SK-N-SH (cell line): ENCODE data around the gene KIAA0513. TPM values are rescaled to one million over a fixed set of nuclear protein-coding genes. Genes with fewer than 3 reads are reported as not detected.

Experiments
- CTCF ChIA-PET: fragments of 300-600, 350-600 bp; formaldehyde crosslinking; extraction: SDS; loops from one replicate; lab custom pipeline; 2021; lab: Yijun Ruan, JAX
- POLR2A ChIA-PET: fragments of 350-600 bp; sonication (Branson Sonifier 250); formaldehyde crosslinking; extraction: SDS; loops from one replicate; lab custom pipeline; 2020; ENCODE audit warnings: antibody characterized with exemption, inconsistent platforms; lab: Yijun Ruan, JAX
- DNase-seq: peaks from one replicate; pipeline ENCODE4 v3.0.0; 2012
- H2AFZ ChIP-seq: fragments of 200-600 bp; sonication (generic); 2 replicates; pipeline ENCODE4 v1.8.1; 2016; ENCODE audit warnings: antibody characterized with exemption, mild to moderate bottlenecking, low read depth
- H3F3A ChIP-seq: fragments of 200-600 bp; sonication (generic); replicated peaks from 2 replicates; pipeline ENCODE3; 2016; ENCODE audit warnings: antibody characterized with exemption, mild to moderate bottlenecking; ENCODE audit not compliant: insufficient read depth
- H3K27ac ChIP-seq, 2 experiments: fragments of 200-500 bp in 1 of 2; fragments of 200-600 bp in 1 of 2; sonication (Bioruptor generic) in 1 of 2; sonication (generic), shearing (Covaris generic) in 1 of 2; 2 replicates each; pipeline versions ENCODE4 v1.5.1 to v1.6.1; 2014 to 2016; ENCODE audit warnings: low read depth in 2 of 2, inconsistent platforms in 1 of 2, low read length in 1 of 2, mild to moderate bottlenecking in 1 of 2, mixed read lengths in 1 of 2
- H3K27me3 ChIP-seq: fragments of 200-600 bp; sonication (generic), shearing (Covaris generic); 2 replicates; pipeline ENCODE4 v1.6.1; 2016; ENCODE audit warnings: mixed run types; ENCODE audit not compliant: insufficient read depth
- H3K36me3 ChIP-seq, 2 experiments: fragments of 200-500 bp in 1 of 2; fragments of 200-600 bp in 1 of 2; sonication (Bioruptor generic) in 1 of 2; sonication (generic) in 1 of 2; replicated peaks in 1 of 2; 2 replicates each; pipeline versions ENCODE3 to v1.5.1; 2014 to 2016; ENCODE audit warnings: low read length in 1 of 2, mild to moderate bottlenecking in 1 of 2; ENCODE audit not compliant: insufficient read depth in 2 of 2, control insufficient read depth in 1 of 2
- H3K4me1 ChIP-seq, 2 experiments: fragments of 200-500 bp in 1 of 2; fragments of 200-600 bp in 1 of 2; sonication (Bioruptor generic) in 1 of 2; sonication (generic), shearing (Covaris generic) in 1 of 2; 2 replicates each; pipeline versions ENCODE4 v1.5.1 to v1.6.1; 2014 to 2016; ENCODE audit warnings: low read depth in 1 of 2, low read length in 1 of 2, mixed run types in 1 of 2; ENCODE audit not compliant: insufficient read depth in 2 of 2, control insufficient read depth in 1 of 2
- H3K4me2 ChIP-seq: fragments of 200-600 bp; sonication (generic), shearing (Covaris generic); 2 replicates; pipeline ENCODE4 v1.6.1; 2017; ENCODE audit warnings: mixed run types
- H3K4me3 ChIP-seq, 2 experiments: fragments of 200-500 bp in 1 of 2; fragments of 200-600 bp in 1 of 2; sonication (Bioruptor generic) in 1 of 2; sonication (generic), shearing (Covaris generic) in 1 of 2; 2 replicates each; pipeline versions ENCODE4 v1.5.1 to v1.8.1; 2014 to 2016; ENCODE audit warnings: low read depth in 2 of 2, inconsistent platforms in 1 of 2, low read length in 1 of 2, mild to moderate bottlenecking in 1 of 2, mixed read lengths in 1 of 2, moderate library complexity in 1 of 2
- H3K79me2 ChIP-seq: fragments of 200-600 bp; sonication (generic); 2 replicates; pipeline ENCODE4 v1.8.1; 2017; ENCODE audit warnings: mild to moderate bottlenecking; ENCODE audit not compliant: insufficient read depth
- H3K9ac ChIP-seq: fragments of 200-600 bp; sonication (generic); 2 replicates; pipeline ENCODE4 v1.6.1; 2017; ENCODE audit warnings: mixed run types
- H3K9me2 ChIP-seq: fragments of 200-600 bp; sonication (generic); 2 replicates; pipeline ENCODE4 v1.6.1; 2017; ENCODE audit warnings: mixed run types
- H3K9me3 ChIP-seq: fragments of 200-600 bp; sonication (generic); 2 replicates; pipeline ENCODE4 v1.6.1; 2017; ENCODE audit warnings: mixed run types, mild to moderate bottlenecking, moderate library complexity
- H4K20me1 ChIP-seq: fragments of 200-600 bp; sonication (generic); 2 replicates; pipeline ENCODE4 v1.6.1; 2017; ENCODE audit warnings: mild to moderate bottlenecking, mixed run types; ENCODE audit not compliant: insufficient read depth
- CHD2 ChIP-seq: fragments of 150-350 bp; IDR thresholded peaks from 2 replicates; pipeline ENCODE4 v1.6.1; 2018; ENCODE audit warnings: low read length; ENCODE audit not compliant: partially characterized antibody
- ELF1 ChIP-seq: IDR thresholded peaks from 2 replicates; pipeline ENCODE4 v1.4.0; 2012
- EP300 ChIP-seq, 2 experiments: IDR thresholded peaks; 2 replicates each; pipeline versions ENCODE4 v1.4.0 to v1.6.1; 2012; ENCODE audit warnings: borderline replicate concordance in 1 of 2, low read depth in 1 of 2, low read length in 1 of 2
- FOSL2 ChIP-seq: IDR thresholded peaks from 2 replicates; pipeline ENCODE4 v1.4.0; 2012; ENCODE audit warnings: low read depth, mild to moderate bottlenecking, moderate library complexity, borderline replicate concordance
- FOXJ3 ChIP-seq: sonication (generic); formaldehyde crosslinking; IDR thresholded peaks from 2 replicates; pipeline ENCODE4 v1.5.1; 2020; ENCODE audit warnings: mild to moderate bottlenecking, missing genetic modification reagents
- GABPA ChIP-seq: IDR thresholded peaks from 2 replicates; pipeline ENCODE4 v1.4.0; 2012; ENCODE audit warnings: low read depth, mild to moderate bottlenecking
- GATA2 ChIP-seq: sonication (generic); formaldehyde crosslinking; IDR thresholded peaks from 2 replicates; pipeline ENCODE4 v1.5.0; 2020; ENCODE audit warnings: mild to moderate bottlenecking, missing genetic modification reagents
- JUND ChIP-seq: IDR thresholded peaks from 2 replicates; pipeline ENCODE4 v1.4.0; 2012
- MEF2A ChIP-seq: IDR thresholded peaks from 2 replicates; pipeline ENCODE4 v1.4.0; 2012; ENCODE audit warnings: low read depth, borderline replicate concordance
- MXI1 ChIP-seq: IDR thresholded peaks from 2 replicates; pipeline ENCODE4 v1.6.1; 2012; ENCODE audit warnings: mild to moderate bottlenecking, low read depth, low read length, improper control_type of control experiment
- PBX3 ChIP-seq: IDR thresholded peaks from 2 replicates; pipeline ENCODE4; 2012
- POLR2AphosphoS5 ChIP-seq: IDR thresholded peaks from 2 replicates; pipeline ENCODE4 v1.6.1; 2012; ENCODE audit warnings: low read depth, low read length
- RFX5 ChIP-seq: IDR thresholded peaks from 2 replicates; pipeline ENCODE4 v1.6.1; 2012; ENCODE audit warnings: mild to moderate bottlenecking, improper control_type of control experiment, low read length
- SIN3A ChIP-seq: IDR thresholded peaks from 2 replicates; pipeline ENCODE4 v1.6.1; 2012; ENCODE audit warnings: low read depth, mild to moderate bottlenecking, low read length, moderate library complexity, borderline replicate concordance
- SMC3 ChIP-seq: IDR thresholded peaks from 2 replicates; pipeline ENCODE4 v1.6.1; 2012; ENCODE audit warnings: low read depth, low read length, improper control_type of control experiment
- TAF1 ChIP-seq: IDR thresholded peaks from 2 replicates; pipeline ENCODE4 v1.6.1; 2012; ENCODE audit warnings: low read depth, mild to moderate bottlenecking, low read length, moderate library complexity, borderline replicate concordance
- TEAD4 ChIP-seq: IDR thresholded peaks from 2 replicates; pipeline ENCODE4 v1.4.0; 2012; ENCODE audit warnings: mild to moderate bottlenecking, borderline replicate concordance; ENCODE audit not compliant: insufficient read depth
- USF1 ChIP-seq: IDR thresholded peaks from 2 replicates; pipeline ENCODE4 v1.4.0; 2012; ENCODE audit warnings: low read depth, borderline replicate concordance
- WGBS: methylation state at CpG from one replicate; pipeline ENCODE4 v1.1.6; 2017; ENCODE audit warnings: low lambda C conversion rate; 5-methylcytosine and 5-hydroxymethylcytosine counted together
- polyA plus RNA-seq, 3 experiments: library from polyadenylated mRNA; depleted of rRNA; stranded (reverse); fragments of >200 nt; gene quantifications; 2 replicates each; pipeline ENCODE4 v1.2.3, GENCODE V29; 2012
- TF ChIP-seq, protein P1 (sequence below): fragments of 200-600 bp; sonication (generic); IDR thresholded peaks from 2 replicates; pipeline ENCODE4 v1.6.1; 2017; ENCODE audit warnings: antibody characterized with exemption, mild to moderate bottlenecking, moderate library complexity

KIAA0513 gene
- polyA plus RNA-seq, 1 of the 3 experiments (the other 2 are of a cell fraction), result 6.5 TPM

DNA sequence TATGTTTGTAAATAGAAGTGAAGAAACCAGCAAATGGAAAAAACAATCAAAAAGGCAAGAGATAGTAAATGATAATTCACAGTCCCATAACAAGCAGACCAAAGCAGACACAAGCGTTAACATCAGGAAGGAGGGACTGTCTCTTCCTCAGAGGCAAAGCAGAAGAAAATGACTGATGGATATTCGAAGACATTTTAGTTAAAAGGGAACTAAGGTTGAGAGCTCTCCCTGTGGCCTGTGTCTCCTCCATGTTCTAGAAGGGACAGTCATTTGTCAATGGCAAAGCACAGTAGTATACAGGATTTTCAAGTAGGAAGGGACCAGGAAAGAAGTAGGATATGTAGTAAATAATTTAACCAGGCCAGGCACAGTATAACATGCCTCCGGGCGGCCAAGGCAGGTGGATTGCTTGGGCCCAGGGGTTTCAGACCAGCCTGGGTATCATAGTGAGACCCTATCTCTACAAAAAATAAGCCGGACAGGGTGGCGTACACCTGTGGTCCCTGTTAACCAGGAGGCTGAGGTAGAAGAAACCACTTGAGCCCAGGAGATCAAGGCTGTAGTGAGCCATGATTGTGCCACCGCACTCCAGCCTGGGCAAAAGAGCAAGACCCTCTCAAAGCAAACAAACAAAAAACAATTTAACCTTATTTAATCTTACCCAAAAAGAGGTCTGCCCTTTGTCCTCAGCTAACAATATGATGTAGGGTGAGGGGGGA, 19.9 kb upstream of the KIAA0513 start:
- no peak overlapping the region for H3K9ac ChIP-seq
- 95% methylated on average over 7 of the region's 7 CpGs for WGBS
- H3K79me2 ChIP-seq, result peaks cover 84% of the 10 kb centered on the region
- no peak overlapping the region for H3K27ac ChIP-seq
- H2AFZ ChIP-seq, result no peak overlapping the region
- H3K27me3 ChIP-seq, result no peaks in the 10 kb centered on the region
- ChIA-PET CTCF (interaction anchor here (2.3 kb wide), 1 partner anchor 37 kb away, joined by 8 read pairs; no protein-coding TSS in a partner anchor), POLR2A (no interaction called here)
- H3K4me1 ChIP-seq, result peaks cover 20 to 32% of the 10 kb centered on the region in 2 experiments; a peak in 3 of 4 replicates
- no peaks in the 10 kb centered on the region for H3K9me2 ChIP-seq
- no peak for DNase-seq
- peaks cover 8% of the 10 kb centered on the region for H4K20me1 ChIP-seq
- peaks cover 0 to 10% of the 10 kb centered on the region in 2 experiments for H3K36me3 ChIP-seq
- TF ChIP-seq MXI1, result no peak
- no peak for TF ChIP-seq EP300 (IDR thresholded peaks at IDR 0.05; ENCODE audit: borderline replicate concordance in 1 of 2, low read depth in 1 of 2, low read length in 1 of 2)
- TF ChIP-seq, protein P1, sequence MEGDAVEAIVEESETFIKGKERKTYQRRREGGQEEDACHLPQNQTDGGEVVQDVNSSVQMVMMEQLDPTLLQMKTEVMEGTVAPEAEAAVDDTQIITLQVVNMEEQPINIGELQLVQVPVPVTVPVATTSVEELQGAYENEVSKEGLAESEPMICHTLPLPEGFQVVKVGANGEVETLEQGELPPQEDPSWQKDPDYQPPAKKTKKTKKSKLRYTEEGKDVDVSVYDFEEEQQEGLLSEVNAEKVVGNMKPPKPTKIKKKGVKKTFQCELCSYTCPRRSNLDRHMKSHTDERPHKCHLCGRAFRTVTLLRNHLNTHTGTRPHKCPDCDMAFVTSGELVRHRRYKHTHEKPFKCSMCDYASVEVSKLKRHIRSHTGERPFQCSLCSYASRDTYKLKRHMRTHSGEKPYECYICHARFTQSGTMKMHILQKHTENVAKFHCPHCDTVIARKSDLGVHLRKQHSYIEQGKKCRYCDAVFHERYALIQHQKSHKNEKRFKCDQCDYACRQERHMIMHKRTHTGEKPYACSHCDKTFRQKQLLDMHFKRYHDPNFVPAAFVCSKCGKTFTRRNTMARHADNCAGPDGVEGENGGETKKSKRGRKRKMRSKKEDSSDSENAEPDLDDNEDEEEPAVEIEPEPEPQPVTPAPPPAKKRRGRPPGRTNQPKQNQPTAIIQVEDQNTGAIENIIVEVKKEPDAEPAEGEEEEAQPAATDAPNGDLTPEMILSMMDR, result no peak
- TF ChIP-seq USF1, result no peak
- no peak for TF ChIP-seq SIN3A
- no peak for TF ChIP-seq FOXJ3 (CRISPR knock-in tag)
- no peak for TF ChIP-seq SMC3
- no peak for TF ChIP-seq GATA2 (CRISPR knock-in tag)
- no peak for TF ChIP-seq PBX3
- no peak for TF ChIP-seq TAF1
- TF ChIP-seq TEAD4, result no peak
- no peak for TF ChIP-seq MEF2A
- TF ChIP-seq GABPA, result no peak
- TF ChIP-seq JUND, result no peak
- TF ChIP-seq POLR2AphosphoS5, result no peak
- TF ChIP-seq RFX5, result no peak
- no peak for TF ChIP-seq ELF1
- no peak for TF ChIP-seq FOSL2
- TF ChIP-seq CHD2, result no peak
- no peak overlapping the region for H3K4me2 ChIP-seq
- no peak overlapping the region for H3K4me3 ChIP-seq
- H3F3A ChIP-seq, result peaks cover 30% of the 10 kb centered on the region
- H3K9me3 ChIP-seq, result no peaks in the 10 kb centered on the region
